CD4-positive, alpha-beta T cell treated with Interleukin-1 beta for 1 hour (primary cell): ENCODE measurements around the gene METTL22.

Experiments used
- DNase-seq, 2 donors: peaks; one replicate each; pipeline ENCODE4 v3.0.0-alpha.2; 2020 to 2022

METTL22 gene

DNA sequence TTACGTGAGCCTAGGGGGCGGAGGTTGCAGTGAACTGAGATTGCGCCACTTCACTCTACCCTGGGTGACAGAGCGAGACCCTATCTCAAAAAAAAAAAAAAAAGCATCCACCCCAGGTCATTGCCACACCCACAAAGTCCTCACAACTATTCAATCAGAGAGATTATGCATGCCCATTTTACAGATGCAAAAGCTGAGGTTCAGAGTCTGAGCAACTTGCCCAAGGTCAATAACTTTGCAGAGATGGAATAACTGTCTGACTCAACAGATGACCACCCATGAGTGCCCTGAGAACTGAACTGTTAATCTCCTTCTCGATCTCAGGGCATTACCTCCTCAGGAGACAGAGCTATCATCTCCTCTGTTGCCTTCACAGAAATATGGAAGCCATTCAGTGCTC, 25.7 kb upstream of the METTL22 start:
- DNase-seq: no peak

DNA sequence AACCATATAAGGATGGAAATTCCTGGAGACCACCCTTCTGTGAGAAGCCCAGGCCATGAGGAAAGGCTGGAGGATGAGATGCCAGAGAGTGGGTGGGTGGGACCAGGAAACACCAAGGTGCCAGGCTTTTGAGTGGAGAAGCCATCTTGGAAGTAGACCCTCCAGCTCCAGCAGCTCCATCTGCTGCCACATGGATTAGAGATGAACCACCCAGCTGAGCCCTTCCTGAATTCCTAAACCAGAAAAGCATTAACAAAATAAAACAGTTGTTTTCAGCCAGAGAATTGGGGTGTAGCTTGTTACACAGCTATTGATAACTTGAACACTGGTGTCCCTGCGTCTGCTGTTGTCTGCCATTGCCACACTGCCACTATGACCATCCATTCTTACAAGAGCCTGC, 24.9 kb upstream of the METTL22 start:
- DNase-seq: no peak

DNA sequence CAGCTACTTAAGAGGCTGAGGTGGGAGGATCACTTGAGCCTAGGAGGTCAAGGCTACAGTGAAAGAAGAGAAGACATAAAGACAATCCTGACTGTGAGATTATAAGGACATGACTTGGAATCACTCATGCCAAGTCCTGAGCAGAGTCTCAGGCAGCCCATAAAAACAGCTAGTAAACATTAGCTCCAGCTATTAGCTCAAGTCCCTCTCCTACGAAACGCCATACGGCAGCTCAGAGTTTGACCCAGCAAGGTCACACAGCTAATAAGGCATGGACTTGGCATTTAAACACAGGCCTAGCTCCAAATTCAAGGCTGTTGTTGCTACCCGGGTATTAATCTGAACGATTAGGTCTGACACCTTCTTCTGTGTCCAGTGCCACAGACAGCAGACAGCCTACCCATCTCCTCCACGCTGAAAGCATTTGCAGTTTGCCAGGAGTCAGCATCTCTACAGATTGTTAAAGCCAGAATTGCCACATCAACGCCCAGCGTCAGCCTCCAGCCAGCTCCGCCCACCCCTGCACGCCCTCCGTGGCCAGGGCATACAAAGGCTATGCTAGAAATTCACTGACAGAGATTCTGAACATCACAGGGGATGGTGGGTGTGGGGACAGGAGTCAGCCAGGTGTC, 21.2 kb upstream of the METTL22 start:
- DNase-seq: no peak

DNA sequence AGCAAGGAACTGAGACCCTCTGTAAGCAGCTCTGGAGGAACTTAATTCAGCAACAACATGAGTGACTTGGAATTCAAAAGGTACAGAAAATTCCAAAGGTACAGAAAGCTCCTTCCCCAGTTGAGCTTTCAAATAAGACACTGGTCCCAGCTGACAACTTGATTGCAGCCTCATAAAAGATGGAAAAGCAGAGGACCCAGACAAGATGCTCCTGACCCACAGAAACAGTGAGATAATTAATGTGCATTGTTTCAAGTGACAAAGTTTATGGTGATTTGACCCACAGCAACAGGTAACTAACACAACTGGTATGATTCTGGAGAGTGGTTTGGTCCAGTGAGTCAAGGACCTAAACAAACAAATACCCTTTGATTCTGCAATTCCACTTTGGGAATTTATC, 15.9 kb upstream of the METTL22 start:
- DNase-seq: no peak

DNA sequence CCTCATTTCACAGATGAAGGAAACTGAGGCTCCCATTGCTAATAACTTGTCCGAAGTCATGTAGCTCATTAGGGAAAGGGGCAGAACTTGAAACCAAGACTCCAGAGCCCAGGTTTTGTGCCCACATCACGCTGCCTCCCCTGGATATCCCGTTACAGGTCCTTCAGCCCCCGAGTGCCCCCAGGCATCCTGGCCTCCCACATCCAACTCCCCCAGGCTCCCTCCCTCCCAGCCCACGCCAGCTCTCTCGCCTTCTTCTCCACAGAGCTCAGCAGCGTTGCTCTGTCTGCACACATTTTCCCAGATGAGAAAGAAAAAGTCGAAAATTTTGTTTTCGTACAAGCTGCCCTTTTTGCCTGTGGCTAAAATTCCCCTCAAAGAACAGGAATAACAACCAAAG, 14.3 kb upstream of the METTL22 start:
- DNase-seq: no peak

DNA sequence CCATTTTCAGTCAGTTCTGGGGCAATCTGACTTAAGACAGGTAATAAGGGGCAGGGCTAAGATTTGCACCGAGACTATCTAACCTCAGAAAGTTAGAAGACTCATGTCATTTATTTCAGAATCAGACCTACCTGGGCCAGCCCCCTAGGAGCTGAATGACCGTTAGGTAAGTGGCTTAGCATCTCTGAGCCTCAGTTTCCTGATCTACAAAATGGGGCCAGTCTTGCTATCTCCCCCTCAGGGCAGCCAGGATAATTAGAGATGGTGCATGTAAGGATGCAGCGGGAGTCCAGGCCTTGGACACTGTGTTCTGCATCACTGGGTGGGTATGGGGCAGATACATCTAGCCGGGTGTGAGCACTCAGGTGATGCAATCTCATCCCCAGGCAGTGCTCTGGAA, 10.4 kb upstream of the METTL22 start:
- no peak for DNase-seq

DNA sequence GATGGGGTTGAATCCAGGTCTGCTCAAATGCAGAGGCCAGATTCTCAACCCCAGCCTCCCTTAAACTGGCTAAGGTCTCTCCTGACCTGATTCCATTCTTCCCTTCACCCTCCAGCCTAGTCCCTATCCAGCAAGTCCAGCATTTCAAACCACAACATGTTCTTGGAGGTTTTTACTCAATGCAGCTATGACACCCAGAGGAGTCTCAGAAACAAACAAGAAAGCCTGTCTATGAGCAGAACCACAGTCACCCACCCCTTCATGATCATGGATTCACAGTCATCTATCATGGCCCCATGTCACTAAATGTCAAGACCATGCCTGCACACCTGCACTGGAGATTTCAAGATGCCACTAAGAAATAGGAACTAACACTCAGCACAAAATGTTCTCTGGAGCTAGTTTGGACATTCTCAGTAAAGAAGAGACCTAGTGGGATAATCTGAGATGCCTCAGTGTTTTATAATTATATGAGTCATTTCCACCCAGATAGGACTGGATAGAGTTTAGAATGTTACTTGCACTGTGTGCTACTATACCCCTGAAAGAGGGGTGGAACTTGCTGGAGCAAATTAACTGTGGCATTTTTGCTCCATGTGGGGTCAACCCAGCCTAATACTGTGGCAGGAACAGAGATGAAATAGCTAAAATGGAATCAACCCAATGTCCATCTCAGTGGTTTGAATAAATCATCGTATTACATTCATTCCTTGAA, 9.5 kb upstream of the METTL22 start:
- no peak for DNase-seq

DNA sequence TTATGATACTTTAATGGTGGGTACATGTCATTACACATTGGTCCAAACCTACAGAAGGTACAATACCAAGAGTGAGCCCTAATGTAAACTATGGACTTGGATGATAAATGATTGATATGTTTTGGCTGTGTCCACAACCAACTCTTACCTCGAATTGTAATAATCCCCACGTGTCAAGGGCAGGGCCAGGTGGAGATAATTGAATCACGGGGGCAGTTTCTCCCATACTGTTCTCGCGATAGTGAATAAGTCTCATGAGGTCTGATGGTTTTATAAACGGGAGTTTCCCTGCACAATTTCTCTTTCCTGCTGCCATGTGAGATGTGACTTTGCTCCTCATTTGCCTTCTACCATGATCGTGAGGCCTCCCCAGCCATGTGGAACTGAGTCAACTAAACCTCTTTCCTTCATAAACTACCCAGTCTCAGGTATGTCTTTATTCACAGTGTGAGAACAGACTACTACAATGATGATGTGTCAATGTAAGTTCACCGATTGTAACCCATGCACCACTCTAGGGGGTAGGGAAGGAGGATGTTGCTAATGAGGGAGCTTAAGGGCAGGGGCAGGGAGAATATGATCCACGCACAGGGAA, 7.0 kb upstream of the METTL22 start:
- no peak for DNase-seq

DNA sequence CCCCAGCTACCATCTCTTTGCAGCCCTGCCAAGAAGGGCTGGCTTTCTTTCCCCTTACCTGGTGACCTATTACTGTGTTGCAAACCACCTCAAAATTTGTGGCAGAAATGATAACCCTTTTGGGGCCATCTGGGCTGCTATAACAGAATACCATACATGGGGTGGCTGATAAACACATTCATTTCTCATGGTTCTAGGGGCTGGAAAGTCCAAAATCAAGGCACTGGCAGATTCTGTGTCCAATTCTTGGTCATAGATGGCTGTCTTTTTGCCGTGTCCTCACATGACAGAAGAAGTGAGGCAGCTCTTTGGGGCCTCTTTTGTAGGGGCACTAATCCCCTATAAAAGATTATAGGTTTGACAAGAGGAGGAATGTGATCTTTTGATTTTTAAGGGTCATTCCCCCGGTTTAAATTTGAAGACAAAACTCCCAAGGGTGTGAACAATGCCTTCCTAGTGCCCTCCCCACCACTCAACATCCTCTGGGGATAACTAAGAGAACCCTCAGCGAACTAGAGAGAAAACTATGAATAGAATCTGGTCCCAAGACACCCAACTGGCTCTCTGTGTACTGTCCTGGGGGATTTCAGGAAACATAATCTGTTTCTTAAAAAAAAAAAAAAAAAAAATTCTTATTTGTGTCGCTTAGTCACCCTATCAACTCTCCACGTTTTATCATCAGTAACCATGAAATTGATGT, 1.7 kb upstream of the METTL22 start:
- no peak for DNase-seq

DNA sequence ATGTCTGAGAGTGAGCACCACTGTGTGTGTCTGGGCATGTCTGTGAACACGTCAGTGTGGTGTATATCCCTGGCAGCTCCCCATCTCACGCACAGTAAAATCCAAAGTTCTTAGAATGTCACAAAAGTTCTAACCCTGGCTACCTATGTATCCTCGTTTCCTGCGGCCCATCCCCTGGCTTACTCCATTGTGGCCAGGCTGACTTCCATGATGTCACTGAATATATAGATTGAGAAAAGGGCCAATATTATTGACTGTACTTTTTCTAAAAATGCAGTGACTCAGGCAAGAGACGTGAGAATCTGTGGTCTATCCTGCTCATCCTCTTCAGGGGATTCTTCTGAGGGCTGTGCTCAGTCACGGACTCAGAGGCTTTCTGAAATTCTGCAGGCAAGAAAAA, 963 bp upstream of the METTL22 start:
- no peak for DNase-seq

DNA sequence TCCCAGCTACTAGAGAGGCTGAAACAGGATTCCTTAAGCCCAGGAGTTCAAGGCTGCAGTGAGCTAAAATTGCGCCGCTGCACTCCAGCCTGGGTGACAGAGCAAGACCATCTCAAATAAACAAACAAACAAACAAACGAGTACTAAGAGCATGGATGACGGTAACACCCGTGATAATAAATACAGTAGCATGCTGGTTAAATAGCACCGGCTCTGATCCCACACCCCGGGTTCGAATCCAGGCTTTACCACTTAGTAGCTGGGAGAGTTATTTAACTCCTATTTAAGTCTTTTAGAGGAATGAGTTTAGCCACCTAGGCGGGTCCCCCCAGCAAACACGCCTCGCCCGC, 301 bp upstream of the METTL22 start:
- DNase-seq: no peak

DNA sequence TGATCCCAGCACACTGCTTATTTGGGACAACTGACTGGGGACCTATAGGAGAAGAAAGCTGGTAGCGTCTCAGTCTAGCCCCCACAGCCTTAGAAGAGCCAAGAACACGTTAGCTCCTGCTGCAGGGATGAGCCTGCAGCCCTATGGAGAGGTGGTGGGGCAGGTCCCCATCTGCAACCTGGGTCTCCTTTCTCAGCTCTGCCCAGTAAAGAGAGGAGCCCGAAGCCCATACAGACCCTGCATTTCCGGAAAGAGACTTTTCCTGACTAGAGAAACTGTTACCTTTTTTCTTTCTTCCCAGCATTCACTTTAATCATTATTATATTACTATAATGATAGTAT, 788 bp downstream of the METTL22 start:
- no peak for DNase-seq

DNA sequence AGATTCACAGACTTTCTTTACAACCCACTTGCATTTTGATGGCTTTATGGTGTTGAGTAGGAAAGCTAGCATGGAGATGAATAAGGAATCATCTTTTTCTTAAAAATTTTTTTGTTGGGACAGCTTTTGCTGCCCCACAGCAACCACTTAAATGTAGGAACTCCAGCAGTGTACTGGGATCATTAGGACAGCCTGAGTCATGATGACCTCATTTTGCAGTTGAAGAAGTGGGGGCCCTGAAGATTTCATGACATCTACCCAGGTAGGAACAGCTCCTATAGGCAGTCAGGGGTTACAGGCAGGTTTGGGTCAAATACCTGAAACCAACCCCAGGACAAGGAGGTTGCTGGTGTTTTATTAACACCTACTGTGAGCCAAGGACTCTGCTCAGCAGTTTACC, 2.1 kb downstream of the METTL22 start:
- no peak for DNase-seq

DNA sequence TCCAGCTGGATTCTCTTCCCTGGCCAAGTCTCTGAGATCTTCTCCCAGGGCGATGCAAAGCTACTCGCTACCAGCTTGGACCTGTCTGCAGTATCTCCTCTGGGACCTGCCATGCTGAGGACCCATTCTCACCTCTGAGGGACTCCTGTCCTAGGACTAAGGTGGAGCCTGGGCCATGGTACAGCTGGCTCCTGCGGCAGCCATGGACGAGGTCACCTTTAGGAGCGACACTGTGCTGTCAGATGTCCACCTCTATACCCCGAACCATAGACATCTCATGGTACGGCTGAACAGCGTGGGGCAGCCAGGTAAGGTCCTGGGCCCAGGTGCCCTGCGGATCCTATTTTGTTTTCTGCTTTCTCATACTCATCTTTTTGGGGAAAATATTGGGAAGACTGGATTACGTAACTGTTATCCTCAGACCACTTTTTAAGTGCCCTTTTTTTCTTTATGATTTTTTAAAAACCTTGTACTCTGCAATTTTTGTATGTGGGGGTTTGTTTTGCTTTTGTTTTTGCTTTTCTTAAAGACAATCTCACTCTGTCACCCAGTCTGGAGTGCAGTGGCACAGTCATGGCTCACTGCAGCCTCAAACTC, 4.1 kb downstream of the METTL22 start:
- DNase-seq: no peak

DNA sequence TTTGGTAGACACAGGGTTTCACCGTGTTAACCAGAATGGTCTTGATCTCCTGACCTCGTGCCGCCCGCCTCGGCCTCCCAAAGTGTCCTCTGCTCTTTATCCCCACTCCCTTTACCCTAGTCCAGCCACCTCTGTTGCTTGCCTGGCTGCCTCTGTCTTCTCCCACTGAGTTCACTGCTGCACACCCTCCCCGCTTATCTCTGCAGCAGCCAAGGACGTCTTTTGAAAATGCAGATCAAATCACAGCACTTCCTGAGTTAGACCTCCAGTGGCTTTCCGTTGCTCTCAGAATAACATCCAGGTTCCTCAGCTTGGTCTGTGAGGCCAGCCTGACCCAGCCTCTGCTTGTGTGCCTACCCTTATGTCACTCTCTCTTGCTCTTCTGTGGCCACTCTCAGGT, 5.4 kb downstream of the METTL22 start:
- no peak for DNase-seq

DNA sequence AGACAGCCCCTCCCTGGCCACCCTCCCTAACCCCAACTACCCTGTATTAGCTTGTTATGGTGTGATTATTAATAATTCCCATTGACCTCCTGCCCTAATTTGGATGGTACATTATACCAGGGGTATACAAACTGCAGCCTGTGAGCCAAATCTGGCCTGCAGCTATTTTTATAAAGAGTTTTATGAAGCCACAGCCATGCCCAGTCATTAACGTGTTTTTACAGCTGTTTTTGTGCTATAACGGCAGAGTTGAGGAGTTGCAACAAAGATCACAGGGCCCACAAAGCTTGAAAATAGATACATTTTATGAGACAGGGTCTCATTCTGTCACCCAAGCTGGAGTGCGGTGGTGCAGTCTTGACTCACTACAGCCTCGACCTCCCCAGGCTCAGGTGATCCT, 6.0 kb downstream of the METTL22 start:
- DNase-seq: no peak

DNA sequence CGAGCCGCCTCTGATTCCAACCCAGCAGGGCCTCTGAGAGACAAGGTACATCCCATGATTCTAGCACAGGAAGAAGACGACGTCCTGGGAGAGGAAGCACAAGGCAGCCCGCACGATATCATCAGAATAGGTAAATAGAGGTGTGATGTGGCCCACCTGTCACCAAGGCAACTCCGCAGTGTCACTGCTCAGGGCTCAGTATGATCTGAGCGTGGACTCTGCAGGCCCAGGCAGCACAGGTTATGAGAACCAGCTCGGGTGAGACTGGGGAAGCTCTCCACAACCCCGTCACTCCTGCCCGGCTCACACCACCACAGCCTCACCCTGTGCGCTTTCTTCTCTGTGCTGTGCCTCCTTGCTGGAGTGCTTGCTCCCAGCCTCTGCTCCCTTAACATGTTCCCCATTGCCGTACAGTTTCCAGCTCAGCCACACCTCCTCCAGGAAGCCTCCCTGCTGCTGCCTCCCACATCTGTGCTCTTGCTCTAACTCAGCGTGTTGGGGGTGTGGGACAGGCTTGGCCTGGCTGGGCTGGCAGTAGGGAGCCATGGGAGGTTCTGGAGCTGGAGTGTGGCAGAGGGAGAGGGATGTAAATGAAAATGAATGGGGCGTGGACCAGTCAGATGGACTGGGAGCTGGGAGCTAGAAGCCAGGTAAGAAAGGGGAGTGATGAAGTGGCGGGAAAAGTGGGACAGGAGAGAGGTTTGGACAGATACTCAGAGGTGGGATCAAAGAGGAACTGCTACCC, 7.7 kb downstream of the METTL22 start:
- no peak for DNase-seq

DNA sequence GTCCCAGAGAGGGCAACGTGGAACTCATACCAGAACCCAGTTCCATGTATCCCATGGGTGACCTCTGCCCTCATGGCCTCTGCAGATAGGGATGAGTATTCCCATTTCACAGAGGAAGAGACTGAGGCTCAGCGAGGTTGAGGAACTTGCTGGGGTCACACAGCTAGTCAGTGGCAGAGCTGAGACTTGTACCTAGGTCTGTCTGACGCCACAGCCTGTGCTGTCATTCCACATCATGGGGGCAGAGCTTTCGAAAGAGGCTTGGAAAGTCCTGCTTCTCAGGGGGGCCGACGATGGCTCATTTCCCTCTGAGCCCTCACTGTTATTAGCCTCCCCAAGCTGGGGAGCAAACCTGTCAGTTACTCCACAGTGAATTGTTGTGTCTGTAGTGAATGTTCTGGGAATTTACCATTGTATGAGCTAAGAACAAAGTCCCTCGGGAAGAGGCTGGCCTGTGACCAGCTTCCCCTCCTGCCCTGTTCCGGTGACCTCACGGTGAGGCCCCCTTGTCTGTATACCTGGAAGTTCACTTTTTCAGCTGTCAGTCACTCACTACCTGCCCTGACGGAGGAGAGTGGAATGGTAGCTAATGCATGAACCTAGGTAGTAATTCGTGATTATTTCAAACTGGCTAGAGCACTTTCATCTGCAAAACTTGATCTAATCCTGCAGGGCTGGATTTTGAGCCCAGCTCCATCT, 8.9 kb downstream of the METTL22 start:
- DNase-seq: no peak

DNA sequence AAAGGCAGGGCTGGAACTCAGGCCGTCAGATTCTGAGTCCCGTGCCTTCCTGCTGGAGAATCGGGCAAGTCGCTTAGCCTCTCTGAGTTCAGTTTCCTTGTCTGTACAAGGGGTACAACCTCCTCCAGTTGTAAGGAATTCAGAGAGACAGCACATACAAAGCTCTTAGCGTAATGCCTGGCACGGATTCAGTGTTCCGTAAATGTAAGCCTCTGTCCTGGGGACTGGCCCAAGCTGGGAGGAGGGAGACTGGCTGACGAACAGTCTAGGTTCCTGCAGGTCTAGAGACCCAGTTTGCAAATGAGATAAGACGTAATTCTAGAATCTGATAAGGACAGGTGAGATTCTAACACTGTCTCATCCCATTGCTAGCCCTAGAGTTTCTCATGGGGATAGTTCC, 9.9 kb downstream of the METTL22 start:
- no peak for DNase-seq

DNA sequence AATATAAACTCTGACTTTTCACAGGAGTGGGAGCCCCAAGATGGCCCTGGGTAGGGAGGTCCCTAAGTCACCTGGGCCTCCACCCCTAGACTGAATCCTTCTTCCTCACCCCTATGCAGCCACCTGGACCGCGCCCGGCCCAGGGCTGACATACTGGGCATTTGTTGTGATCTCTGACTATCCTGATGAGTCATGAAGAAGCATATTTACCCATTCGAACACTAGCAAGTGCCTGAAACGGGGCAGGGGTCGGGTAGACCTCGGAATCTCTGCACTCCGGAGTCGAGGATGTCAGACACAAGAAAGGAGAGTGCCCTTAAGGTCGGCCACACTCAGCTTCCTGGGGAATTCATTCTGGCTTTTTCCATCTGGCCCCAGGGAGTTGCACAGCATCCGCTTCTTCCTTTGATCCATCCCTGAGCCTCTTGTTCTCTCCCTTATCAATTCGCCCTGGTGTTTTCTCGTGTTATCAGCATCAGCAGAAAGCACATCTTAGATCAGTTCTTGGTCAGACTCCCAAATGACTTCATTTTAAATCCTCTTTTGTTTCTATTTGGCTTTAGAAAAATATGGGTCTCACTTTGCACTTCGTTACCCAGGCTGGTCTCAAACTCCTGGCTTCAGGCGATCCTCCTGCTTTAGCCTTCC, 10.4 kb downstream of the METTL22 start:
- DNase-seq: peak in 1 of 2 donors; percentile 3

DNA sequence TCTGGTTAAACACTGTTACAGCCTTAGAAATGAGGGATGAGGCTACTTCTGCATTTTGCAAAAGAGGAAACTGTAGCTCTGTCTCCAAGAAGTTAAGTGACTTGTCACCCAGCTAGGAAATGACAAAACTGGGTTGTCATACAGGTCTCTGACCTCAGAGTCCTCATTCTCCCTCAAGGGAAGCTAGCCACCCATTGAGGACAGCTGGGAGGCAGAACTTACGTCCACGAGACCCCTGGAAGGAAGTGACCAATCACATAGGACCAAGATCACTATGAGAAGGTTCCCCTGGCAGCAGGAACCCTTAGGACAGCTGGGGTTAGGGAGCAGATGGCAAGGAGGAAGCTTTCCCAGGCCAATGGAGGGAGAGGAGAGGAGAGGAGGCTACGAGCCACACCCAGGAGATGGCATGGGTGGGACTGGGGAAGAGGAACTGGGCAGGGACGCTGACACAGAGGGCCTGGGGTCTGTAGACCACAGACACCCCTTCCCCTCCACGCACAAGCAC, 11.2 kb downstream of the METTL22 start:
- peak; percentile 22 to 76 for DNase-seq
